CD14-positive monocyte (primary cell): ENCODE results near the gene RAB27A. TPM values are rescaled to one million over a fixed set of nuclear protein-coding genes. Genes with fewer than 3 reads are reported as not detected.
"Not testable (repeated sequence)": the region's sequence is repeated elsewhere in the genome, so short reads cannot be mapped to it uniquely, and the experiment has no call there.

Experiments
- DNase-seq, 3 donors: peaks; one replicate each; pipeline ENCODE4 v3.0.0-alpha.2; 2011 to 2022
- H2AFZ ChIP-seq: 2 replicates; pipeline ENCODE4 v1.6.0; 2012; ENCODE audit warnings: mild to moderate bottlenecking, low read depth, low read length, inconsistent platforms; ENCODE audit not compliant: insufficient read depth, poor library complexity, severe bottlenecking
- H3K27ac ChIP-seq, 2 donors: 1 replicate in 1 of 2; 2 replicates in 1 of 2; pipeline ENCODE4 v1.5.1; 2012 to 2013; ENCODE audit warnings: low read length in 2 of 2, control low read depth in 1 of 2, inconsistent platforms in 1 of 2, low read depth in 1 of 2, mild to moderate bottlenecking in 1 of 2
- H3K27me3 ChIP-seq, 2 donors: one replicate each; pipeline versions ENCODE4 v1.6.0 to v1.6.1; 2011 to 2013; ENCODE audit warnings: low read length in 2 of 2; ENCODE audit not compliant: control insufficient read depth in 2 of 2, insufficient read depth in 2 of 2
- H3K36me3 ChIP-seq, 2 donors: replicated peaks in 1 of 2; 1 replicate in 1 of 2; 2 replicates in 1 of 2; pipeline versions ENCODE4 v1.5.1 to v1.6.1; 2012 to 2013; ENCODE audit warnings: low read length in 2 of 2, control low read depth in 1 of 2, inconsistent platforms in 1 of 2, mild to moderate bottlenecking in 1 of 2; ENCODE audit not compliant: insufficient read depth in 2 of 2, control insufficient read depth in 1 of 2
- H3K4me1 ChIP-seq, 2 donors: 1 replicate in 1 of 2; 2 replicates in 1 of 2; pipeline versions ENCODE4 v1.5.1 to v1.6.1; 2012 to 2013; ENCODE audit warnings: low read length in 2 of 2, control low read depth in 1 of 2, inconsistent platforms in 1 of 2, mild to moderate bottlenecking in 1 of 2, moderate library complexity in 1 of 2; ENCODE audit not compliant: insufficient read depth in 2 of 2, control insufficient read depth in 1 of 2
- H3K4me2 ChIP-seq: replicated peaks from 2 replicates; pipeline ENCODE3; 2012; ENCODE audit warnings: low read length, moderate library complexity, mild to moderate bottlenecking; ENCODE audit not compliant: poor library complexity, severe bottlenecking; ENCODE audit errors: extremely low read depth
- H3K4me3 ChIP-seq, 3 experiments: fragments of 200-600 bp in 1 of 3; sonication (generic) in 1 of 3; replicated peaks in 1 of 3; 1 replicate in 2 of 3; 2 replicates in 1 of 3; pipeline ENCODE4 v1.5.1; 2011 to 2013; ENCODE audit warnings: low read length in 3 of 3, mild to moderate bottlenecking in 3 of 3, control low read depth in 2 of 3, low read depth in 2 of 3, inconsistent platforms in 1 of 3, moderate library complexity in 1 of 3
- H3K79me2 ChIP-seq: 2 replicates; pipeline ENCODE4 v1.6.0; 2012; ENCODE audit warnings: mild to moderate bottlenecking, control low read depth, inconsistent platforms, low read length, moderate library complexity; ENCODE audit not compliant: insufficient read depth
- H3K9ac ChIP-seq: 2 replicates; pipeline ENCODE4 v1.6.0; 2017; ENCODE audit warnings: low read length, mild to moderate bottlenecking; ENCODE audit not compliant: insufficient read depth, poor library complexity, severe bottlenecking
- H3K9me3 ChIP-seq, 2 donors: replicated peaks in 1 of 2; 1 replicate in 1 of 2; 2 replicates in 1 of 2; pipeline versions ENCODE4 v1.5.1 to v1.6.1; 2012 to 2013; ENCODE audit warnings: low read length in 2 of 2, control low read depth in 1 of 2; ENCODE audit not compliant: control insufficient read depth in 1 of 2, insufficient read depth in 1 of 2
- H4K20me1 ChIP-seq: 2 replicates; pipeline ENCODE4 v1.6.0; 2012; ENCODE audit warnings: mild to moderate bottlenecking, low read length, control low read depth, moderate library complexity; ENCODE audit not compliant: insufficient read depth
- H3K27ac Mint-ChIP-seq, 7 donors: one replicate each; pipeline ENCODE4 v1.8.0; 2020; ENCODE audit warnings: mild to moderate bottlenecking in 7 of 7, mixed read lengths in 7 of 7, moderate library complexity in 6 of 7, inconsistent platforms in 2 of 7
- H3K27me3 Mint-ChIP-seq, 3 donors: one replicate each; pipeline ENCODE4 v1.8.0; 2021 to 2022; ENCODE audit warnings: low read depth in 3 of 3, mild to moderate bottlenecking in 3 of 3, mixed read lengths in 3 of 3, moderate library complexity in 3 of 3, inconsistent platforms in 1 of 3
- H3K36me3 Mint-ChIP-seq, 2 donors: one replicate each; pipeline ENCODE4 v1.8.0; 2020; ENCODE audit warnings: mixed read lengths in 2 of 2, inconsistent platforms in 1 of 2, mild to moderate bottlenecking in 1 of 2
- H3K4me1 Mint-ChIP-seq: one replicate; pipeline ENCODE4 v1.8.0; 2020; ENCODE audit warnings: mild to moderate bottlenecking, mixed read lengths
- H3K4me3 Mint-ChIP-seq, 2 donors: one replicate each; pipeline ENCODE4 v1.8.0; 2020; ENCODE audit warnings: mild to moderate bottlenecking in 2 of 2, mixed read lengths in 2 of 2, moderate library complexity in 1 of 2
- H3K9me3 Mint-ChIP-seq, 7 donors: one replicate each; pipeline ENCODE4 v1.8.0; 2020 to 2022; ENCODE audit warnings: mixed read lengths in 7 of 7, mild to moderate bottlenecking in 6 of 7, moderate library complexity in 6 of 7, inconsistent platforms in 2 of 7
- WGBS: methylation state at CpG from one replicate; pipeline ENCODE4 v1.1.5; 2013; ENCODE audit warnings: missing lambda C conversion rate; ENCODE audit not compliant: insufficient coverage; 5-methylcytosine and 5-hydroxymethylcytosine counted together
- intact Hi-C, 2 donors: fragments of 100-400 bp; cut with micrococcal nuclease; formaldehyde crosslinking; loops; one replicate each; pipeline versions ENCODE4 v1.15.0 to v1.15.1; 2023
- polyA plus RNA-seq, 3 donors: library from polyadenylated mRNA; depleted of rRNA in 1 of 3; unstranded in 2 of 3; stranded (reverse) in 1 of 3; fragments of 300-500 nt in 2 of 3; fragments of >200 nt in 1 of 3; fragmentation: Illumina TruSeq in 2 of 3; gene quantifications; 1 replicate in 2 of 3; 2 replicates in 1 of 3; pipeline ENCODE4 v1.2.3, GENCODE V29; 2012 to 2021
- TF ChIP-seq, protein P1 (sequence below): fragments of 200-600 bp; IDR thresholded peaks from one replicate; pipeline ENCODE4 v1.8.0; 2022; ENCODE audit warnings: antibody characterized with exemption, mild to moderate bottlenecking

RAB27A gene
- polyA plus RNA-seq, 3 donors = 70.1 to 159 (median 135) TPM

DNA sequence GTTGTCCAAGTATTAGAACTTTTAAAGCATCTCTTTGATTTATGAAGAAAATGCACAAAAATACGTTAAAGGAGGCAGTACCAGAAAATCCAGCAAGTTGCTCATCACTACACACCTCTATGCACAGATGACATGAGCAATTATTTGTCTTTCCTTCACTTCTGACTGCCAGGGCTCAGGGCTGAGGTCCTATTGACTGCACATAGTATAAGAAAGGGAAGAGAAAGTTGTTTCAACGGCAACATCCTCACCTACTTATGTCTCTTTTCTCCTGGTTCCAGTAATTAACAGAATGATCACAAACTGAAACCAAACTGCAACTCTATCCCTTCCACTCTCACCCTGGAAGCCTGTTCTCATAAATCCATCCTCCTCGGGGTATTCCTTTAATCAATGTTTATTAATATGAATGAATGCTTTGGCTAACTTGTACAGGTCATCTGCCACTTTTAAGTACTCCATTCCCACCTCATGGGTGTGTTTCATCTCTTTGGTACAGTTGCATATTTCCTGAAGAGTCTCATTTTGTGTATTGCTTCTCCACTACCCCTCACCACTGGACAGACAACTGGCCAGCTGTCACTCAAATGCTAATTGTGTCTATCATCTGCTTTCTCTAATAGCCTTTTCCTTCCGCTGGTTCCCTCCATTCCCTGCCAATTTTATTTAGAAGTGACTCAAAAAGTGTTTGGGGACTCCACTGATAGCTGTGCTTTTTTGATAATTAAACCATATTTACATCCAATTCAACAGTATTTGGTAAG lies 34.5 kb downstream of the RAB27A start:
- intact Hi-C loops = loop anchor here in 1 of 2 donors (5.0 kb wide), 1 partner anchor 32 kb away; the partner anchor contains the start of gene RAB27A
- peak in 2 of 3 donors; percentile 33 to 51 for DNase-seq
- Histone ChIP-seq H3K79me2 (peaks cover 91% of the 10 kb centered on the region), H2AFZ (no peak overlapping the region), H3K27ac (peak overlapping the region; percentile 5 to 71), H3K27me3 (no peaks in the 10 kb centered on the region), H3K36me3 (peaks cover 6 to 13% of the 10 kb centered on the region in 2 donors), H3K9me3 (no peaks in the 10 kb centered on the region), H3K4me3 (peak overlapping the region; percentile 6 to 70 (median 49)), H4K20me1 (peaks cover 23% of the 10 kb centered on the region), H3K4me1 (peaks cover 76 to 81% of the 10 kb centered on the region in 2 donors), H3K9ac (no peak overlapping the region), H3K4me2 (peak overlapping the region; percentile 63)
- H3K9me3 Mint-ChIP-seq = peaks cover 0 to 2% (median 0%) of the 10 kb centered on the region in 7 donors
- H3K27ac Mint-ChIP-seq = peak overlapping the region; percentile 76 to 92 (median 89)
- TF ChIP-seq, protein P1, sequence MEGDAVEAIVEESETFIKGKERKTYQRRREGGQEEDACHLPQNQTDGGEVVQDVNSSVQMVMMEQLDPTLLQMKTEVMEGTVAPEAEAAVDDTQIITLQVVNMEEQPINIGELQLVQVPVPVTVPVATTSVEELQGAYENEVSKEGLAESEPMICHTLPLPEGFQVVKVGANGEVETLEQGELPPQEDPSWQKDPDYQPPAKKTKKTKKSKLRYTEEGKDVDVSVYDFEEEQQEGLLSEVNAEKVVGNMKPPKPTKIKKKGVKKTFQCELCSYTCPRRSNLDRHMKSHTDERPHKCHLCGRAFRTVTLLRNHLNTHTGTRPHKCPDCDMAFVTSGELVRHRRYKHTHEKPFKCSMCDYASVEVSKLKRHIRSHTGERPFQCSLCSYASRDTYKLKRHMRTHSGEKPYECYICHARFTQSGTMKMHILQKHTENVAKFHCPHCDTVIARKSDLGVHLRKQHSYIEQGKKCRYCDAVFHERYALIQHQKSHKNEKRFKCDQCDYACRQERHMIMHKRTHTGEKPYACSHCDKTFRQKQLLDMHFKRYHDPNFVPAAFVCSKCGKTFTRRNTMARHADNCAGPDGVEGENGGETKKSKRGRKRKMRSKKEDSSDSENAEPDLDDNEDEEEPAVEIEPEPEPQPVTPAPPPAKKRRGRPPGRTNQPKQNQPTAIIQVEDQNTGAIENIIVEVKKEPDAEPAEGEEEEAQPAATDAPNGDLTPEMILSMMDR = no peak
- peaks cover 0 to 2% (median 1%) of the 10 kb centered on the region in 3 donors for H3K27me3 Mint-ChIP-seq
- peaks cover 23 to 48% of the 10 kb centered on the region in 2 donors for H3K36me3 Mint-ChIP-seq
- H3K4me1 Mint-ChIP-seq = peaks cover 82% of the 10 kb centered on the region
- H3K4me3 Mint-ChIP-seq = peak overlapping the region; percentile 69 to 70
- WGBS = no CpG with 5 or more reads among the region's 4 CpGs

DNA sequence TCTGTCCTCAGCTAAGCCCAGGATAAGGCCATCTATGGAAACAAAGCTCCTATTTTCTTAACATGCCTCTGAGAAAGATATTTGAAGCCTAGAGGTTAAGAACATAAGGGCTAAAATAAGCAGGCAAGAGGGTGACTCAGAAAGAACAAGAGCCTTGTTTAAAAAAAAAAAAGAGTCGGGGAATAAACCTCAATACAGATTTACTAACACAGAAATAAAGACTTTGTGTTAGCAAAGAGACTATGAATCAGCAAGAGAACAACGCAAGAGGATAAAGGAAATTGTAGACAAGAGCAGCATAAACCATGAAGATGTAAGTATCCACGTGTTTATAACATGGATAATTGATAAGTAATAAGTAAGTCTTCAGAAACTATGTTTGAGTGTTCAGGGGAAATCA lies 36.0 kb downstream of the RAB27A start:
- Histone ChIP-seq H3K9me3 (no peaks in the 10 kb centered on the region), H3K4me2 (peak overlapping the region; percentile 22), H3K27ac (peak overlapping the region; percentile 77 to 91), H3K4me1 (peaks cover 88 to 96% of the 10 kb centered on the region in 2 donors), H3K36me3 (peaks cover 0 to 4% of the 10 kb centered on the region in 2 donors), H3K9ac (peak overlapping the region; percentile 6), H3K4me3 (peak overlapping the region in 1 of 3 experiments; percentile 1), H4K20me1 (peaks cover 12% of the 10 kb centered on the region), H2AFZ (no peak overlapping the region), H3K79me2 (peaks cover 91% of the 10 kb centered on the region), H3K27me3 (no peaks in the 10 kb centered on the region)
- Mint-ChIP-seq H3K9me3 (peaks cover 0 to 2% (median 0%) of the 10 kb centered on the region in 7 donors), H3K4me1 (peaks cover 94% of the 10 kb centered on the region), H3K4me3 (no peak overlapping the region), H3K27me3 (peaks cover 0 to 2% (median 1%) of the 10 kb centered on the region in 3 donors), H3K36me3 (peaks cover 16 to 42% of the 10 kb centered on the region in 2 donors), H3K27ac (peak overlapping the region; percentile 91 to 99 (median 97))
- TF ChIP-seq, protein P1 = no peak
- no CpG with 5 or more reads among the region's 3 CpGs for WGBS
- DNase-seq = peak; percentile 35 to 76 (median 65)
- intact Hi-C loops = loop anchor here in 1 of 2 donors (5.0 kb wide), 1 partner anchor 34 kb away; the partner anchor contains the start of gene RAB27A

DNA sequence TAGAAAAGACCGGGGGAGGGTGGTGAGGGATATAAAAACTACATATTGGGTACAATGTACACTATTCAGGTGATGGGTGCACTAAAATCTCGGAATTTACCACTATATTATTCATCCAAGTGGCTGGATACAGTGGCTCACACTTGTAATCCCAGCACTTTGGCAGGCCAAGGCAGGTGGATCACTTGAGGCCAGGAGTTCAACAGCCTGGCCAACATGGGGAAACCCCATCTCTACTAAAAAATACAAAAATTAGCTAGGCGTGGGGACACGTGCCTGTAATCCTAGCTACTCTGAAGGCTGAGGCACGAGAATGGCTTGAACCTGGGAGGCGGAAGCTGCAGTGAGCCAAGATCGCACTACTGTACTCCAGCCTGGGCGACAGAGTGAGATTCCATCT lies 37.4 kb downstream of the RAB27A start:
- Histone ChIP-seq H3K27ac (peak overlapping the region; percentile 77 to 91), H3K79me2 (peaks cover 86% of the 10 kb centered on the region), H3K4me3 (peak overlapping the region in 1 of 3 experiments; percentile 1), H3K4me1 (peaks cover 92 to 98% of the 10 kb centered on the region in 2 donors)
- not testable (repeated sequence) for H3K9me3 Mint-ChIP-seq, H3K4me3 Mint-ChIP-seq, H3K27me3 Mint-ChIP-seq, H2AFZ ChIP-seq, H3K4me2 ChIP-seq, H3K27me3 ChIP-seq, H3K36me3 ChIP-seq, DNase-seq, H3K9ac ChIP-seq, H3K9me3 ChIP-seq, H4K20me1 ChIP-seq
- intact Hi-C loops = loop anchor here in 1 of 2 donors (5.0 kb wide), 1 partner anchor 35 kb away; the partner anchor contains the start of gene RAB27A
- Mint-ChIP-seq H3K36me3 (peaks cover 13 to 34% of the 10 kb centered on the region in 2 donors), H3K27ac (peak overlapping the region; percentile 91 to 99 (median 97)), H3K4me1 (peaks cover 92% of the 10 kb centered on the region)
- WGBS = 100% methylated on average over 1 of the region's 8 CpGs
